Activated CD4-positive, alpha-beta T cell treated with anti-CD3 and anti-CD28 coated beads, Interleukin-2, amount 50 U/mL, for 24 hours (primary cell): ENCODE data around the gene SVOP.
"Not testable (repeated sequence)": the region's sequence is repeated elsewhere in the genome, so short reads cannot be mapped to it uniquely, and the experiment has no call there.

Source experiments
- DNase-seq, 2 donors: peaks; one replicate each; pipeline ENCODE4 v3.0.0-alpha.2; 2020; ENCODE audit warnings: low read depth in 1 of 2, low spot score in 1 of 2

Gene SVOP

GRCh38 chr12:109033239-109034196 is 12.7 kb upstream of the SVOP start:
- DNase-seq = no peak

- DNase-seq = no peak
Measured at GRCh38 chr12:109029411-109029810, 8.5 kb upstream of the SVOP start.

GRCh38 chr12:109028624-109029023 is 7.8 kb upstream of the SVOP start:
- DNase-seq = not testable (repeated sequence)

GRCh38 chr12:109027767-109028166 is 6.9 kb upstream of the SVOP start:
- no peak for DNase-seq

GRCh38 chr12:109020146-109020795 is 597 bp downstream of the SVOP start:
- no peak for DNase-seq

GRCh38 chr12:109018296-109018695 is 2.6 kb downstream of the SVOP start:
- DNase-seq = no peak

GRCh38 chr12:109016978-109017377 is 3.9 kb downstream of the SVOP start:
- DNase-seq = no peak

GRCh38 chr12:109016016-109016415 is 4.9 kb downstream of the SVOP start:
- no peak for DNase-seq

- no peak for DNase-seq
Measured at GRCh38 chr12:109014984-109015765, 5.7 kb downstream of the SVOP start.

- DNase-seq = no peak
Measured at GRCh38 chr12:109010259-109010658, 10.6 kb downstream of the SVOP start.

- no peak for DNase-seq
Measured at GRCh38 chr12:109009766-109010165, 11.1 kb downstream of the SVOP start.

GRCh38 chr12:109004017-109004416 is 16.9 kb downstream of the SVOP start:
- DNase-seq = no peak

GRCh38 chr12:108996320-108996719 is 24.5 kb downstream of the SVOP start:
- no peak for DNase-seq

- no peak for DNase-seq
Measured at GRCh38 chr12:108995370-108995992, 25.4 kb downstream of the SVOP start.

GRCh38 chr12:108990103-108990502 is 30.8 kb downstream of the SVOP start:
- DNase-seq = not testable (repeated sequence)

GRCh38 chr12:108989376-108989775 is 31.5 kb downstream of the SVOP start:
- DNase-seq = no peak

- no peak for DNase-seq
Measured at GRCh38 chr12:108985750-108986149, 35.1 kb downstream of the SVOP start.

- DNase-seq = no peak
Measured at GRCh38 chr12:108983227-108983626, 37.6 kb downstream of the SVOP start.

- DNase-seq = no peak
Measured at GRCh38 chr12:108982621-108983219, 38.1 kb downstream of the SVOP start.

GRCh38 chr12:108981835-108982234 is 39.0 kb downstream of the SVOP start:
- DNase-seq = no peak
